Endodermal cell (in vitro differentiated cells): ENCODE results near the gene SH3PXD2A. TPM values are rescaled to one million over a fixed set of nuclear protein-coding genes. Genes with fewer than 3 reads are reported as not detected.

Experiments
- DNase-seq: peaks from one replicate; pipeline ENCODE4 v3.0.0-alpha.2; 2017
- H3K27ac ChIP-seq: 2 replicates; pipeline ENCODE4 v1.5.1; 2013; ENCODE audit warnings: mild to moderate bottlenecking, low read depth, low read length, moderate library complexity
- H3K27me3 ChIP-seq: 2 replicates; pipeline ENCODE4 v1.6.1; 2013; ENCODE audit warnings: mild to moderate bottlenecking, low read length, moderate library complexity; ENCODE audit not compliant: insufficient read depth, control insufficient read depth, poor library complexity, severe bottlenecking
- H3K36me3 ChIP-seq: 2 replicates; pipeline ENCODE4 v1.7.0; 2013; ENCODE audit warnings: mild to moderate bottlenecking, low read length, moderate library complexity; ENCODE audit not compliant: control insufficient read depth, insufficient read depth
- H3K4me1 ChIP-seq: one replicate; pipeline ENCODE4 v1.7.0; 2013; ENCODE audit warnings: low read length; ENCODE audit not compliant: control insufficient read depth, insufficient read depth
- H3K4me3 ChIP-seq: 2 replicates; pipeline ENCODE4 v1.5.1; 2013; ENCODE audit warnings: mild to moderate bottlenecking, low read length, moderate library complexity
- H3K9ac ChIP-seq: 2 replicates; pipeline ENCODE4 v1.6.1; 2013; ENCODE audit warnings: mild to moderate bottlenecking, low read length, moderate library complexity; ENCODE audit not compliant: poor library complexity, severe bottlenecking; ENCODE audit errors: extremely low read depth
- H3K9me3 ChIP-seq: 2 replicates; pipeline ENCODE4 v1.6.1; 2013; ENCODE audit warnings: mild to moderate bottlenecking, low read length, moderate library complexity; ENCODE audit not compliant: control insufficient read depth
- H3K27ac Mint-ChIP-seq: 2 replicates; pipeline ENCODE4 v1.8.0; 2020; ENCODE audit warnings: mixed read lengths
- H3K27me3 Mint-ChIP-seq: 2 replicates; pipeline ENCODE4 v1.8.0; 2021; ENCODE audit warnings: mild to moderate bottlenecking, mixed read lengths; ENCODE audit not compliant: insufficient read depth
- H3K36me3 Mint-ChIP-seq: 2 replicates; pipeline ENCODE4 v1.8.0; 2020; ENCODE audit warnings: low read depth, mixed read lengths
- H3K4me1 Mint-ChIP-seq: 2 replicates; pipeline ENCODE4 v1.8.0; 2020; ENCODE audit warnings: mixed read lengths
- H3K4me3 Mint-ChIP-seq: 2 replicates; pipeline ENCODE4 v1.8.0; 2020; ENCODE audit warnings: mild to moderate bottlenecking, moderate library complexity, mixed read lengths
- H3K9me3 Mint-ChIP-seq: 2 replicates; pipeline ENCODE4 v1.8.0; 2020; ENCODE audit warnings: mild to moderate bottlenecking, mixed read lengths
- CTCF ChIP-seq: fragments of 200-600 bp; sonication (generic); conservative IDR thresholded peaks from 2 replicates; pipeline ENCODE4 v1.5.0; 2021; ENCODE audit warnings: antibody characterized with exemption, mild to moderate bottlenecking
- WGBS, 2 experiments: methylation state at CpG; one replicate each; pipeline versions ENCODE4 v1.1.5 to v1.1.7; 2013; ENCODE audit warnings: missing lambda C conversion rate in 2 of 2, mixed read lengths in 1 of 2; ENCODE audit not compliant: insufficient coverage in 1 of 2, insufficient read length in 1 of 2; 5-methylcytosine and 5-hydroxymethylcytosine counted together
- total RNA-seq, 2 donors: library from RNA; stranded (reverse); fragmentation: NEBNext Ultra II Directional in 1 of 2; extraction: Animal tissue kit (Norgen Biotek cat#: 25700) in 1 of 2; gene quantifications; 2 replicates in 1 of 2; 3 replicates in 1 of 2; pipeline ENCODE4 v1.2.1, GENCODE V29; 2021

SH3PXD2A gene
- total RNA-seq, 2 donors from 2014 or later: 15.7 to 22.6 TPM

GRCh38 chr10:103790580-103790979, 64.8 kb downstream of the SH3PXD2A start:
- Mint-ChIP-seq H3K36me3 (peaks cover 4% of the 10 kb centered on the region), H3K4me1 (peaks cover 5% of the 10 kb centered on the region), H3K9me3 (no peaks in the 10 kb centered on the region), H3K27ac (no peak overlapping the region), H3K27me3 (no peaks in the 10 kb centered on the region), H3K4me3 (no peak overlapping the region)
- Histone ChIP-seq H3K4me3 (no peak overlapping the region), H3K4me1 (no peaks in the 10 kb centered on the region), H3K36me3 (no peaks in the 10 kb centered on the region), H3K27me3 (no peaks in the 10 kb centered on the region), H3K9me3 (no peaks in the 10 kb centered on the region), H3K9ac (no peak overlapping the region), H3K27ac (no peak overlapping the region)
- TF ChIP-seq CTCF: no peak
- DNase-seq: no peak
- WGBS, 2 experiments: 93 to 95% methylated on average over 5 of the region's 5 CpGs

- H3K4me1 Mint-ChIP-seq: peaks cover 5% of the 10 kb centered on the region
- no peaks in the 10 kb centered on the region for H3K9me3 ChIP-seq
- no peak overlapping the region for H3K27ac ChIP-seq
- H3K9me3 Mint-ChIP-seq: no peaks in the 10 kb centered on the region
- no peak overlapping the region for H3K9ac ChIP-seq
- H3K36me3 Mint-ChIP-seq: peaks cover 4% of the 10 kb centered on the region
- no peaks in the 10 kb centered on the region for H3K4me1 ChIP-seq
- no peaks in the 10 kb centered on the region for H3K27me3 Mint-ChIP-seq
- no peak for TF ChIP-seq CTCF
- WGBS, 2 experiments: 80 to 82% methylated on average over 7 of the region's 7 CpGs
- H3K36me3 ChIP-seq: no peaks in the 10 kb centered on the region
- no peak overlapping the region for H3K4me3 ChIP-seq
- no peak overlapping the region for H3K4me3 Mint-ChIP-seq
- no peaks in the 10 kb centered on the region for H3K27me3 ChIP-seq
- DNase-seq: no peak
- no peak overlapping the region for H3K27ac Mint-ChIP-seq
Observed at GRCh38 chr10:103789771-103790201, 65.6 kb downstream of the SH3PXD2A start.

GRCh38 chr10:103789161-103789560, 66.2 kb downstream of the SH3PXD2A start:
- H3K4me3 ChIP-seq: no peak overlapping the region
- WGBS, 2 experiments: 91 to 100% methylated on average over 4 to 6 of the region's 6 CpGs
- peaks cover 3% of the 10 kb centered on the region for H3K4me1 Mint-ChIP-seq
- no peaks in the 10 kb centered on the region for H3K4me1 ChIP-seq
- no peaks in the 10 kb centered on the region for H3K9me3 ChIP-seq
- no peak overlapping the region for H3K4me3 Mint-ChIP-seq
- H3K9ac ChIP-seq: no peak overlapping the region
- H3K27ac ChIP-seq: no peak overlapping the region
- H3K9me3 Mint-ChIP-seq: no peaks in the 10 kb centered on the region
- no peaks in the 10 kb centered on the region for H3K36me3 ChIP-seq
- no peak overlapping the region for H3K27ac Mint-ChIP-seq
- no peaks in the 10 kb centered on the region for H3K27me3 Mint-ChIP-seq
- no peak for DNase-seq
- H3K27me3 ChIP-seq: no peaks in the 10 kb centered on the region
- H3K36me3 Mint-ChIP-seq: peaks cover 4% of the 10 kb centered on the region
- TF ChIP-seq CTCF: no peak
